Endodermal cell (in vitro differentiated cells): ENCODE data around the gene C15orf39. TPM values are rescaled to one million over a fixed set of nuclear protein-coding genes. Genes with fewer than 3 reads are reported as not detected.
"Not testable (repeated sequence)": the region's sequence is repeated elsewhere in the genome, so short reads cannot be mapped to it uniquely, and the experiment has no call there.

ENCODE experiments used
- DNase-seq: peaks from one replicate; pipeline ENCODE4 v3.0.0-alpha.2; 2017
- H3K27ac ChIP-seq: 2 replicates; pipeline ENCODE4 v1.5.1; 2013; ENCODE audit warnings: mild to moderate bottlenecking, low read depth, low read length, moderate library complexity
- H3K27me3 ChIP-seq: 2 replicates; pipeline ENCODE4 v1.6.1; 2013; ENCODE audit warnings: mild to moderate bottlenecking, low read length, moderate library complexity; ENCODE audit not compliant: insufficient read depth, control insufficient read depth, poor library complexity, severe bottlenecking
- H3K36me3 ChIP-seq: 2 replicates; pipeline ENCODE4 v1.7.0; 2013; ENCODE audit warnings: mild to moderate bottlenecking, low read length, moderate library complexity; ENCODE audit not compliant: control insufficient read depth, insufficient read depth
- H3K4me1 ChIP-seq: one replicate; pipeline ENCODE4 v1.7.0; 2013; ENCODE audit warnings: low read length; ENCODE audit not compliant: control insufficient read depth, insufficient read depth
- H3K4me3 ChIP-seq: 2 replicates; pipeline ENCODE4 v1.5.1; 2013; ENCODE audit warnings: mild to moderate bottlenecking, low read length, moderate library complexity
- H3K9ac ChIP-seq: 2 replicates; pipeline ENCODE4 v1.6.1; 2013; ENCODE audit warnings: mild to moderate bottlenecking, low read length, moderate library complexity; ENCODE audit not compliant: poor library complexity, severe bottlenecking; ENCODE audit errors: extremely low read depth
- H3K9me3 ChIP-seq: 2 replicates; pipeline ENCODE4 v1.6.1; 2013; ENCODE audit warnings: mild to moderate bottlenecking, low read length, moderate library complexity; ENCODE audit not compliant: control insufficient read depth
- H3K27ac Mint-ChIP-seq: 2 replicates; pipeline ENCODE4 v1.8.0; 2020; ENCODE audit warnings: mixed read lengths
- H3K27me3 Mint-ChIP-seq: 2 replicates; pipeline ENCODE4 v1.8.0; 2021; ENCODE audit warnings: mild to moderate bottlenecking, mixed read lengths; ENCODE audit not compliant: insufficient read depth
- H3K36me3 Mint-ChIP-seq: 2 replicates; pipeline ENCODE4 v1.8.0; 2020; ENCODE audit warnings: low read depth, mixed read lengths
- H3K4me1 Mint-ChIP-seq: 2 replicates; pipeline ENCODE4 v1.8.0; 2020; ENCODE audit warnings: mixed read lengths
- H3K4me3 Mint-ChIP-seq: 2 replicates; pipeline ENCODE4 v1.8.0; 2020; ENCODE audit warnings: mild to moderate bottlenecking, moderate library complexity, mixed read lengths
- H3K9me3 Mint-ChIP-seq: 2 replicates; pipeline ENCODE4 v1.8.0; 2020; ENCODE audit warnings: mild to moderate bottlenecking, mixed read lengths
- WGBS, 2 experiments: methylation state at CpG; one replicate each; pipeline versions ENCODE4 v1.1.5 to v1.1.7; 2013; ENCODE audit warnings: missing lambda C conversion rate in 2 of 2, mixed read lengths in 1 of 2; ENCODE audit not compliant: insufficient coverage in 1 of 2, insufficient read length in 1 of 2; 5-methylcytosine and 5-hydroxymethylcytosine counted together
- total RNA-seq, 2 donors: library from RNA; stranded (reverse); fragmentation: NEBNext Ultra II Directional in 1 of 2; extraction: Animal tissue kit (Norgen Biotek cat#: 25700) in 1 of 2; gene quantifications; 2 replicates in 1 of 2; 3 replicates in 1 of 2; pipeline ENCODE4 v1.2.1, GENCODE V29; 2021
- TF ChIP-seq, protein P1 (sequence below): fragments of 200-600 bp; sonication (generic); conservative IDR thresholded peaks from 2 replicates; pipeline ENCODE4 v1.5.0; 2021; ENCODE audit warnings: antibody characterized with exemption, mild to moderate bottlenecking

The C15orf39 gene
- total RNA-seq, 2 donors from 2014 or later, result 19.0 to 22.2 TPM

DNA sequence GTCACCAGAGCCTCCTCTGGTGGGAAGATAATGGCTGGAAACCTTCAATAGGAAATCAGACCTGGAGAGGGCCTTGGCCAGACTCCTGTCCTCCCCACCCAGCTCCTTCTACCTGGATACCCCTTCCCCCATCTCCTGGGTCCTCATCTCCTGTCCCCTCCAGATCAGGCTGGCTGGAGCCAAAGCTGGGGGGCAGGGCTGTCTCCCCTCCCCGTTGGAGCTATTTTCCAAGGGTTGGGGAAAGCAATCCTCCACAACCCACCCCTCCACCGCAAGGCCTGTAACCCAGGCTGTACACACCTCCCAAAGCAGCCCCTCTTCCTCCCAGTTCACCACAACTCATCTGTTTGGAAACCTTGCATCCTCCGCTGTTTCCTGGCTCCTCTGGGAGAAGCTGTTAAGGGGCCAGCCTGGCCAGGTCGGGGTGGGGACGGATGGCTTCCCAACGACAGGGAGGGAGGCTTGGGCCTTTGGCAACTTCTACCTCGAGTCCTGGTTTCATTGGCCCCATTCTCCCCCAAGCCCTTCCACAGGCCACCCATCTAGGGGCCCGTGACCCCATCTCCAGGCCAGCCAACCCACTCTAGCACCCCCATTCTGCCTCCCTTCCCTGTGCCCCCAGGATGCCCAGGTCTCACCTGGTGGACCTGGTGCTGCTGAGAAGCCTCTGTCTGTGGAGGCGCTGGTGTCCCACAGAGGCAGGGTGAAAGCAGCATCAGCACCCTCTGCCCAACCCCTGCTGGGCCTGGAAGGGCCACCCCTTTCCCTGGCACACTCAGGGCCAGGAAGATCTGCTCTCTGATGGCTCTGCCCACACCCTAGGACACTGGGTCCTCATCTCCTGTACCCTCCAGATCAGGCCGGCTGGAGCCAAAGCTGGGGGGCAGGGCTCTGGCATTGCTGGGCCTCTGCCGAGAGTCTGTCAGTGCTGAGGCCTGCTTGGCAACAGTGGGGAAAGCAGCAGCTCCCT, 34.4 kb downstream of the C15orf39 start:
- Mint-ChIP-seq H3K9me3 (no peaks in the 10 kb centered on the region), H3K4me3 (no peak overlapping the region)
- no peak for DNase-seq

GRCh38 chr15:75237316-75237982, 35.8 kb downstream of the C15orf39 start:
- no peak for DNase-seq
- H3K36me3 ChIP-seq, result no peaks in the 10 kb centered on the region
- peaks cover 11% of the 10 kb centered on the region for H3K27me3 Mint-ChIP-seq
- no peaks in the 10 kb centered on the region for H3K9me3 ChIP-seq
- 74 to 83% methylated on average over 4 to 11 of the region's 11 CpGs for WGBS, 2 experiments
- no peaks in the 10 kb centered on the region for H3K4me1 Mint-ChIP-seq
- H3K4me1 ChIP-seq, result no peaks in the 10 kb centered on the region
- no peaks in the 10 kb centered on the region for H3K36me3 Mint-ChIP-seq
- H3K9ac ChIP-seq, result no peak overlapping the region
- no peaks in the 10 kb centered on the region for H3K9me3 Mint-ChIP-seq
- no peak overlapping the region for H3K27ac ChIP-seq
- H3K27me3 ChIP-seq, result no peaks in the 10 kb centered on the region
- no peak overlapping the region for H3K27ac Mint-ChIP-seq
- H3K4me3 Mint-ChIP-seq, result no peak overlapping the region
- H3K4me3 ChIP-seq, result no peak overlapping the region
- TF ChIP-seq, protein P1, sequence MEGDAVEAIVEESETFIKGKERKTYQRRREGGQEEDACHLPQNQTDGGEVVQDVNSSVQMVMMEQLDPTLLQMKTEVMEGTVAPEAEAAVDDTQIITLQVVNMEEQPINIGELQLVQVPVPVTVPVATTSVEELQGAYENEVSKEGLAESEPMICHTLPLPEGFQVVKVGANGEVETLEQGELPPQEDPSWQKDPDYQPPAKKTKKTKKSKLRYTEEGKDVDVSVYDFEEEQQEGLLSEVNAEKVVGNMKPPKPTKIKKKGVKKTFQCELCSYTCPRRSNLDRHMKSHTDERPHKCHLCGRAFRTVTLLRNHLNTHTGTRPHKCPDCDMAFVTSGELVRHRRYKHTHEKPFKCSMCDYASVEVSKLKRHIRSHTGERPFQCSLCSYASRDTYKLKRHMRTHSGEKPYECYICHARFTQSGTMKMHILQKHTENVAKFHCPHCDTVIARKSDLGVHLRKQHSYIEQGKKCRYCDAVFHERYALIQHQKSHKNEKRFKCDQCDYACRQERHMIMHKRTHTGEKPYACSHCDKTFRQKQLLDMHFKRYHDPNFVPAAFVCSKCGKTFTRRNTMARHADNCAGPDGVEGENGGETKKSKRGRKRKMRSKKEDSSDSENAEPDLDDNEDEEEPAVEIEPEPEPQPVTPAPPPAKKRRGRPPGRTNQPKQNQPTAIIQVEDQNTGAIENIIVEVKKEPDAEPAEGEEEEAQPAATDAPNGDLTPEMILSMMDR, result no peak

More for the DNA sequence above, 34.4 kb downstream of the C15orf39 start:
- Mint-ChIP-seq H3K27me3 (peaks cover 19% of the 10 kb centered on the region), H3K36me3 (no peaks in the 10 kb centered on the region), H3K27ac (no peak overlapping the region), H3K4me1 (no peaks in the 10 kb centered on the region)
- WGBS, 2 experiments, result 92 to 95% methylated on average over 6 to 11 of the region's 11 CpGs
- Histone ChIP-seq H3K4me1 (no peaks in the 10 kb centered on the region), H3K36me3 (no peaks in the 10 kb centered on the region), H3K9ac (no peak overlapping the region), H3K9me3 (no peaks in the 10 kb centered on the region), H3K27me3 (no peaks in the 10 kb centered on the region), H3K27ac (no peak overlapping the region), H3K4me3 (no peak overlapping the region)
- TF ChIP-seq, protein P1, result no peak

- Mint-ChIP-seq H3K4me1 (no peaks in the 10 kb centered on the region), H3K27ac (no peak overlapping the region), H3K9me3 (no peaks in the 10 kb centered on the region), H3K27me3 (peaks cover 8% of the 10 kb centered on the region), H3K4me3 (no peak overlapping the region), H3K36me3 (no peaks in the 10 kb centered on the region)
- no peak for DNase-seq
- no peak overlapping the region for H3K4me3 ChIP-seq
- H3K4me1 ChIP-seq, result no peaks in the 10 kb centered on the region
- WGBS, 2 experiments, result 76 to 81% methylated on average over 4 to 5 of the region's 5 CpGs
- no peaks in the 10 kb centered on the region for H3K36me3 ChIP-seq
- no peaks in the 10 kb centered on the region for H3K27me3 ChIP-seq
- H3K9me3 ChIP-seq, result no peaks in the 10 kb centered on the region
- H3K27ac ChIP-seq, result no peak overlapping the region
- no peak overlapping the region for H3K9ac ChIP-seq
- TF ChIP-seq, protein P1, result no peak
These were observed 36.5 kb downstream of the C15orf39 start for GRCh38 chr15:75238150-75238549.

- 93% methylated on average over 1 of the region's 1 CpG; no CpG with 5 or more reads in 1 of the 2 experiments for WGBS, 2 experiments
- H3K9ac ChIP-seq, H3K36me3 Mint-ChIP-seq, H3K4me3 ChIP-seq, H3K9me3 Mint-ChIP-seq, H3K36me3 ChIP-seq, H3K9me3 ChIP-seq, H3K4me1 ChIP-seq, DNase-seq, H3K27me3 ChIP-seq, H3K27ac ChIP-seq, H3K27ac Mint-ChIP-seq, H3K27me3 Mint-ChIP-seq, H3K4me3 Mint-ChIP-seq: not testable (repeated sequence)
- peaks cover 22% of the 10 kb centered on the region for H3K4me1 Mint-ChIP-seq
These were observed 44.1 kb downstream of the C15orf39 start for GRCh38 chr15:75245741-75246140.

- H3K9ac ChIP-seq, H3K27me3 Mint-ChIP-seq, H3K36me3 Mint-ChIP-seq, H3K4me1 ChIP-seq, DNase-seq, H3K27me3 ChIP-seq, H3K4me3 Mint-ChIP-seq, H3K9me3 Mint-ChIP-seq, H3K9me3 ChIP-seq, H3K27ac Mint-ChIP-seq, H3K36me3 ChIP-seq, H3K27ac ChIP-seq: not testable (repeated sequence)
- 74 to 93% methylated on average over 6 of the region's 6 CpGs for WGBS, 2 experiments
- H3K4me1 Mint-ChIP-seq, result peaks cover 38% of the 10 kb centered on the region
- peak overlapping the region; percentile 26 for H3K4me3 ChIP-seq
These were observed 47.3 kb downstream of the C15orf39 start for GRCh38 chr15:75248991-75249390.
